Fibroblast of pulmonary artery (primary cell): ENCODE measurements around the gene PHACTR4.
A peak's percentile ranks its signal among the peaks of the same experiment; 100 is the strongest.

Experiments
- DNase-seq: peaks from one replicate; pipeline ENCODE4 v3.0.0-alpha.2; 2010; ENCODE audit warnings: low read depth
- H3K4me3 ChIP-seq: replicated peaks from 2 replicates; pipeline ENCODE4 v1.5.1; 2011; ENCODE audit warnings: low read depth, mild to moderate bottlenecking, control low read depth, low read length, moderate library complexity
- TF ChIP-seq, protein P1 (sequence below): IDR thresholded peaks from 2 replicates; pipeline ENCODE4 v1.5.1; 2011; ENCODE audit warnings: mild to moderate bottlenecking, control low read depth, low read length, inconsistent platforms; ENCODE audit errors: missing control alignments

PHACTR4 gene

DNA sequence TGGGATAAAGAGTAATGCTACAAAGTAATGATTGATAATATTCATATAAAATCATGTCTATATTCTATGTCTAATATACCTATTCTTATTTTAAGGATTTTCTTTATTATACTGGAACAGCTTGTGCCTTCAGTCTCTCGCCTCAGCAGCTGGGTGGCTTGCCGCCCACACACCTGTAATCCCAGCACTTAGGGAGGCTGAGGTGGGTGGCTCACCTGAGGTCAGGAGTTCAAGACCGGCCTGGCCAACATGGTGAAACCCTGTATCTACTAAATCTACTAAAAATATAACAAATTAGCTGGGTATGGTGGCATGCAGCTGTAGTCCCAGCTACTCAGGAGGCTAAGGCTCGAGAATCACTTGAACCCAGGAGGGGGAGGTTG lies 175.7 kb downstream of the PHACTR4 start:
- TF ChIP-seq, protein P1, sequence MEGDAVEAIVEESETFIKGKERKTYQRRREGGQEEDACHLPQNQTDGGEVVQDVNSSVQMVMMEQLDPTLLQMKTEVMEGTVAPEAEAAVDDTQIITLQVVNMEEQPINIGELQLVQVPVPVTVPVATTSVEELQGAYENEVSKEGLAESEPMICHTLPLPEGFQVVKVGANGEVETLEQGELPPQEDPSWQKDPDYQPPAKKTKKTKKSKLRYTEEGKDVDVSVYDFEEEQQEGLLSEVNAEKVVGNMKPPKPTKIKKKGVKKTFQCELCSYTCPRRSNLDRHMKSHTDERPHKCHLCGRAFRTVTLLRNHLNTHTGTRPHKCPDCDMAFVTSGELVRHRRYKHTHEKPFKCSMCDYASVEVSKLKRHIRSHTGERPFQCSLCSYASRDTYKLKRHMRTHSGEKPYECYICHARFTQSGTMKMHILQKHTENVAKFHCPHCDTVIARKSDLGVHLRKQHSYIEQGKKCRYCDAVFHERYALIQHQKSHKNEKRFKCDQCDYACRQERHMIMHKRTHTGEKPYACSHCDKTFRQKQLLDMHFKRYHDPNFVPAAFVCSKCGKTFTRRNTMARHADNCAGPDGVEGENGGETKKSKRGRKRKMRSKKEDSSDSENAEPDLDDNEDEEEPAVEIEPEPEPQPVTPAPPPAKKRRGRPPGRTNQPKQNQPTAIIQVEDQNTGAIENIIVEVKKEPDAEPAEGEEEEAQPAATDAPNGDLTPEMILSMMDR = no peak
- H3K4me3 ChIP-seq = no peak overlapping the region
- DNase-seq = no peak

DNA sequence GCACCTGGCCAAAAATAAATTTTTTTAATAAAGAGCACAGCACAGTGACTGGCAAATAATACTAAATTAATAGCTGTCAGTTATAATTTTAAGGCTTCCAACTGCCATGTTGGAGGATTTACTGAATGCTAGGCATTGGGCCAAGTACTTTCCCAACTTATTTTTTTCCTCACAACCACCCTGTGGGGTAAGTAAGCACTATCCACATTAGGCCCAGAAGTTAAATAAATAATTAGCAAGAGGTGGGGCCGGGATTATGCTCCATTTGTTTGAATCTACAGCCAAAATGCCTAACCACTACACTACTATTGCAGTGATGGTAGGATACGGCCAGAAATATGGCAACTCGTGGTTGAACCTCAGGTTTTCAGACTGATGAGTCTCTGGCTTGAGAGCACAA lies 178.8 kb downstream of the PHACTR4 start:
- TF ChIP-seq, protein P1 = no peak
- no peak overlapping the region for H3K4me3 ChIP-seq
- peak; percentile 13 for DNase-seq
